NCI-H2081 treated with DMSO at 0.1 percent for 48 hours (cell line): ENCODE data around the gene HS3ST3B1.

Source experiments
- DNase-seq: peaks from one replicate; lab custom pipeline; 2025; lab: John Stamatoyannopoulos, UW

Gene HS3ST3B1

DNA sequence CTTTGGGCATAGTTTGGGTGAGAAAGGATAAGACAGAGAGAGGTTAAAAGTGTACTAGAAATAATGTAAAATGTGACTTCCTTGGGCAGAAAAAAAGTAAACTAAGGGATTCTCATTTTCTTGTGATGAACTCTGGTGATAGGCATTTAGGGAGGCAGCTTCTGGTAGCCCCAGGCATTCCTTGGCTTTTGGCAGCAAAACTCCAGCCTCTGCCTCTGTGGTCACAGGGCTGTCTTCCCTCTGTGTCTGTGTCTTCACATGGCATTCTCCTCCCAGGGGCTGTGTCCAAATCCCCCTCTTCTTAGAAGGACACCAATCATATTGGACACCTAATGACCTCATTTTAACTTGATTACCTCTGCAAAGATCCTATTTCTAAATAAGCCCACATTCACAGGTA lies 54.7 kb downstream of the HS3ST3B1 start:
- DNase-seq, result no peak

DNA sequence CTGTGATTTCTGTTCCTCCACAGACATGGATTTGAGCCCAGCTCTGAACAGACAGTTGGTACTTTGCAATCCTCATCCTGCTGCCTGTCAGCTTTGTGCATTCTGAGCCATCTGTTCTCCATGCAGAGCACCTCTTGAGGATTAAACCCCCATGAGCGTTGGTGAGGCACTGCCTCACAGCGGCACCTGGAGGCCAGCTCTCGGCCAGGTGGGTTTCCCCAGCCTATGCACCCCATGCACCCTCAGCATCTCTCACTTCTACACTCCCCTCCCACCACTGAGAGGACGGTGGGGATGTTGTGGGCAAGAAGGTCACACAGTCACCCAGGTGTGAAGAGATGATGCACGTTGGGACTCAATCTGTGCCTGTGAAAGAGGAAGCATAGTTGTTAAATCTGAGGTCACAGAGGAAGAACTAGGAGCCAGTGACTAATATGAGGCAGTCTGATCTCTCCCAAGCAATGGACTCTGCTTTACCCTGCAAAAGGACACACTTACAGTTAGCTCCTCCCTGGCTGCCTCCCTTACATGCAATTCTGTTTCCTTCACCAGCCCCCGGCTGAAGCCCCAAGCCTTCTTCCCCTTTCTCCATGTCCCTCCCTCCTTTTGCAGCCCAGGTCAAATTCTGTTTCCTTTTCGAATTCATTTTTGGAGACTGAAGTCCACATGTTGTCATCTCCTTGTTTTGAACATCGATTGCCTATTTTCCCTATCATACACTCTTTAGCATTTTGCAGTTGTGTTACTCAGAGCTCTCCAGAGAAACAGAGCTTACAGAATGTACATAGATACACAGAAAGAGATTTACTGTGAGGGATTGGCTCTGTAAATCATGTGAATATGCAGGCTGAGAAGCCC lies 58.5 kb downstream of the HS3ST3B1 start:
- DNase-seq, result no peak

DNA sequence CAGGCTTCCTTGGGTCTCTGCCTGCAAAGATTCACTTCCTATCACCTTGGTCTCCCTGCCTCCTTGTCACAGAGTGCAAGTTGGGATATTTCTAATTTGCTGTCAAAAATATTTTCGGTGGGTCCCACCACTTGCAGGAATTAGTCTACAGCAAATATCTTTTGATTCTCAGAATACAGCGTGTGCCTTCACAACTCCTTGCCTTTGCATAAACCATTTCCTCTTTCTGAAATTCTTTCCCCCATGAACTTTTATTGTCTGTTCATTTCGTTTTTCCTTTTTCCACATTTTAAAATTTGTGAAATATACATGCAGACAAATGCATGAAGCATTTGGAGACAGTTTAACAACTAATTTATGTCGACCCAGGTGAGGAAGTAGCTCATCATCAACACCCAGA lies 60.0 kb downstream of the HS3ST3B1 start:
- DNase-seq, result no peak

DNA sequence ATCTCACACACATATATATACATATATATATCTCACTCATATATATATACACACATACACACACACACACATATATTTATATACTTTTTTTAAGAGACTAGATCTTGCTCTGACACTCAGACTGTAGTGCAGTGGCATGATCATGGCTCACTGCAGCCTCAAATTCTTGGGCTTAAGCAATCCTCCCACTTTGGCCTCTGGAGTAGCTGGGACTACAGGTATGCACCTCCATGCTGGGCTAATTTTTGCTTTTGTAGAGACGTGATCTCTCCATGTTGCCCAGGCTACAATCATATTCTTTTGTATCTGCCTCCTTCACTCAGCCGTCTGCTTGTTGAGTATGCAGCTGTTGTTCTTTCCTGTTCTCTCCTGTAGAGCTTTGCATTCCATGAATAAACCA lies 60.6 kb downstream of the HS3ST3B1 start:
- DNase-seq, result no peak

DNA sequence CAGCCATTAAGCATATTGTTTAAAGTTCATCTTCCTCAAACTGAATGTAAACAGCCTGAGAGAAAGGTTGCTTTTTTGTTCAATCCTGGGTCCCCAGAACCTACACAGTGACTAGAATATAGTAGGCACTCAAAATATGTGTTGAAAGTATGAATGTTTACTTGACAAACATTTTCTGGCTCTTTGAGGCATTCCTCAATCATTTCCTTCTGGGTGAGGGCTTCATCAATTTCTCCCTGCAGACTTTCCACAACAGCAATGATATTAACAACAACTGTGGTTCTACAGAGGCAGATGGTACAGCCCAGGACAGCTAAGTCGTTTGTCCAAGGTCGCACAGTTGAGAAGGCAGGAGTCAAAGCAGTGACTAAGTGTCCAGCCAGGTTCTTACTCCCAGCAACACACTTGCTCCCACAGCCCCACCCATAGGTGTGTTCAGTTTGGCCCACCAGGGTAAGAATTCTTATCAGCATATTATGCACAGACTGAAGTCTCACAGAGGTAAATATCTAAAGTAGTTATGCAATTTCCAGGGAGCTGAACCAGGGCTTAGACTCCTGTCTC lies 61.1 kb downstream of the HS3ST3B1 start:
- DNase-seq, result no peak

DNA sequence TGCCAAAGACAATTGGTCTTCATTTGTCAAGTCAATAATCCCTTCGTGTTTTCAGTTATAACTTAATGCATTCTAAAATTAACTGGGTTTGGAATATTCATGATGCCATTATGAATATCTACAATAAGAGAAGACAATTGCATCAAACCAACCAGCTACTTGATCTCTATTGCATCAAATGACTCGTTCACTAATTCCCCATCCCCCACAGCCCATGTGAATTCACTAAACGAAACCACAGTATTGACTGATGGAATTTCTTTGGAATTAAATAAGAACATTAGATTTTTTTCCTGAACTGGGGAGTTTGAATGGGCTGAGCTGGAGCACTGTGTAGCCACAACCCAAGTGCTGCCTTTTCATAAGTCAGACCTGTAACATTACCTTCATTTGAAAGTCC lies 65.3 kb downstream of the HS3ST3B1 start:
- no peak for DNase-seq

DNA sequence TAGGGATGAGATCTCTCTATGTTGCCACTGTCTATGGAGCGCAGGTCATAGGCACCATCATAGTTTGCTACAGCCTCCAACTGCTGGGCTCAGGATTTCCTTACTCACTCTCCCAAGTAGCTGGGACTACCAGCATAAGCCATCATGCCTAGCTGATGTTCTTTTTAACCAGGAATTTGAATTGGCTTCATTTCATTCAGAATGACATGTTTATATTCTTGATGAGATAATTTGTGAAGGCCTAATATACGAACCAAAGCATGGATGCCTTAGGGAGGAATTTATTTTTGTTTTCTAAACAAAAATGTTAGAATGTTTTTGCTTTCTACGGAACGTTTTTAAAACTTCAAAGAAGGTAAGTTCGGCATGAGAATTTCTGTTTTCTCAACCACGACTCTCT lies 71.6 kb downstream of the HS3ST3B1 start:
- DNase-seq, result no peak

DNA sequence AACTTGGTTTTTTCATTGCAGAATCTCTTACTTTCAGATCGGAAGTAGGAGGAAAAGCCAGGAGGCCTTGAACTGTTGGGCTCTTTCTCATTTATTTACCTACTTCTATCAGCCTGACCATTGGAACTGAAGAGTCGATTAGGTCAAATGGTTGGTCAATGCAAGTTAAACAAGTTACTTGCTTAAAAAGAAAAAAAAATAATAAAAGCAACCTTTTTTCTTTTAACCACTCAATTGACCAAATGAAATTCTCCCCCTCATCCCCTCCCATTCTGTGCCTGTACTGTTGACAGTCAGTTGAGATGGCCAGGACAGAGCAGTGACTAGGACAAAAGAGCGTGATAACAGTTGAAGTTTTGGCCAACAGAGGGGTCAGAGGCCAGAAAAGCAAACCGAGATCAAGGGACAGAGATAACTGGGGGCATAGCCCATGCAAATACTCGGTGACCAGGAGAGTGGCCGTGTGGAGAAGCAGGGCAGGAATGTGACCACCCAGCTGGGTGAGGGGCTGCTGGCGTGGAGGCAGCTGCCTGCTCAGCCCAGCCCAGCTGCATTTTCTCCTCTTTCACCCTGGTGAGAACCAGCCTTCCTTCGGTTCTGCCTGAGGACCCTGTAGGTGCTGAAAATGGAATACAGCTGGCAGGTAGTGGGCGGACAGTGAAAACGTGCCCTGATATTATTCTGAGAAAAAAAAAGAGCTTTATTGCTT lies 72.2 kb downstream of the HS3ST3B1 start:
- no peak for DNase-seq

DNA sequence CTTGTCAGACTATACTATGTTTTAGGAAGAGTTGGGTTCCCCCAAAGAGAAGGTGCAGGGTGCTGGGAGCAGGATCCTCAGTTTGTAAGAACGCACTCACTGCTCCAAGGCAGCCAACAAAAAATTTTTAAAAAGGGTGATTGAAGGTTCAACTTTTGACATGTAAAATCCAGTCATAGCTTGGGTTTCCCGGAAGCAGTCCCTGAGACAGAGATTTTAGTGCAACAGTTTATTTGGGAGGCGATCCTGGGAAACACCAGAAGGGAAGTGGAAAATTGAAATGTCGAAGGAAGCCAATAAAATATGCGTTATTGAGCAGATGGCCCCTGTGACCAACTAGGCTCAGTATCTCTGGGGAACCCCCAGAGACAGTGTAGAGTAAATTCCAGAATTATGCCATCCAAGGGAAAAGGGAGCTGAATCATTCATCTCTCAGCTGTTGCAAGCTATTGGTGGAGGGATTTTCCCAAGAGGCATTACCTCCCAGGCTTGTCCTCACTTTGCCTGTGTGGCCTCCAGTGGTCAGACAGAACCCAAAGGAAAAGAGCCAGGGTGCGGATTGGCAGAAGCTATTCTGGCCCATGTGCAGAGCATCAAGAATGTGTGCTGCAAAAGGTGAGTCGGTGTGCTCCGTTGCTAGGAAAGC lies 72.9 kb downstream of the HS3ST3B1 start:
- no peak for DNase-seq

DNA sequence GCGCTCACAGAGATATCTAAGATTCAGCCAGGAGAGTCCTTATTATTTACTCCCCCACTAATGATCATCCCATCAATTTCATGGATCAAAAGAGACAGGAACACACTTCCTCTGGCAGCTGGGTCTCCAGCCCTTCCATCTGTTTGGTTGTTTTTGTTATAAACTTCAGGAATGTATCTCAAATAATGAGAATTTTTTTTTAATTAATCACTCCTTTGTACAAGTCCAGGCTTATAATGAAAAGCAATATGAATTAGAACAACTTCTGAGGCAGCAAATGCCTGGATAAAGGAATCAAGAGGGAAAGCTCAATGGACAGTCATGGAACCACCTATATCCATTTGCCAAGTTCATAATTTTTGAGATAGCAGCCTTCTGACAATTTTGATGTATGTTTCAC lies 73.4 kb downstream of the HS3ST3B1 start:
- DNase-seq, result no peak

DNA sequence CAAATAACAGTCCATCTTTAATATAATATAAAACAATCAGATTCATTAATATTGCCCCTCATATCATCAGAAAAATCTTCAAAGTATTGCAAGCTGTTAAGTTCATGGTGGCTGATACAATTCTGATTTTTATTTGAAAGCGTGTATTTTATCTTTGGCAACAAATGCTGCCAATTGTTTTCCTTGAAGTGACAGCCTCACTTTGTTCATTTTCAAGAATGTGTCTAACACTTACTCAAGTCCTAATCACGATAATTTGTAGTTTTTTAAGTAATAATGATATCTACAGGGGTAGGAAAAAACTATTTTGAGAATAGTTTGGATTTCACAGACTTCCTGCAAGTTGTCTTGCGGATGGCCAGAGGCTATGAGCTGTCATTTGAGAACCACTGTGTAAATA lies 75.8 kb downstream of the HS3ST3B1 start:
- no peak for DNase-seq

DNA sequence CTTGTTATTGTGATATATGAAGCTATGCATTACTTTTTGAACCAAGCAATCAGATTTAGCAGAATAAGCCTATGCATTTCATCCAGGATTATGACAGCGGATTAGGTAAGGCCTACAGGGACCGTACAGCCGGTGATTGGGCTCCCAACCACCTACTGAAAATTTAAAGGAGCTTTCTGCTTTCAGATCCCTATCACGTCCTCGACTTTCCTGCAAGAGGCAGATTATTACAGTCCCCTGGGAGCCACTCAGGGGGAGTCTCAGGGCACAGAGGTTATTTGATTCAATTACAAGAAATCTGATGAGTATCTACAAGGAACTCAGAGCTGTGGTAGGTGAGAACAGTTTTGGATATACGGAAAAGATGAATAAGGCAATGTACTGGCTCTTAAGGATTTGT lies 80.7 kb downstream of the HS3ST3B1 start:
- DNase-seq, result no peak

DNA sequence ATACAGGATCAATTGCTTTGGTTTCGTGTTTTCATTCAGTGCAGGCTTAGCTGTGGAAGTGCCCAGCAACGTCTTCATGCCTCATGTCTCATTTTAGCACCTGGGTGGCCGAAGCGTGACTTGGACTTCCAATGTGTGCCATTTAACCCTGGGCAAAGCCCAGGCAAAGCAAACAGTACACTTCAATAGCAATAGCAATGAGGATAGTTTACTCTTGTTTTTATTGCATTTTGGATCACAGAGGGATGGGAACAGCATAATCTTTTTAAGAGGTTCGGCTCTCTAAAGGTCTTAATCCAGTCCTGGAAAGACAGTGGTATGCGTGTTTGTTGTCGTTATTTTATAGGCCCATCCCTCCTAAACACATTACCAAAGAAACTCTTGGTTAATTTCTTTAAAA lies 86.2 kb downstream of the HS3ST3B1 start:
- no peak for DNase-seq

DNA sequence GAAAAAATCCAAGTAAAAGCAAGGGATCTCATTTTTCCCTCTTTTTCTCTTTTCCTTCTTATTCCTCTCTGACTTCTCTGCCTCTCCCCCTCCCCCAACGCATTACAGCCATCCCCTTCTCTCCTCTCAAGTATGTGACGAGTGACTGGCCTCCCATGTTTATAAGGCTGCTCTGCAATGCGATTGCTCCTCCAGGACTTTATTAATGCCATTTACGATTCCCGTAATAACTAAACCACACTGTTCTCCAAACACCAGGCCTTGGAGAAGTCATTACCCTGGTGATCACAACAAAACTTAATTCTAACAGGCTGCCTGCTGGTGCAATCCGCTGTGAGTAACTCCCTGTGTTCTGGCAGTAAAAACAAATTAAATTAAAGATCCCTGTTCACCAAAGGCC lies 88.8 kb downstream of the HS3ST3B1 start:
- DNase-seq, result no peak

DNA sequence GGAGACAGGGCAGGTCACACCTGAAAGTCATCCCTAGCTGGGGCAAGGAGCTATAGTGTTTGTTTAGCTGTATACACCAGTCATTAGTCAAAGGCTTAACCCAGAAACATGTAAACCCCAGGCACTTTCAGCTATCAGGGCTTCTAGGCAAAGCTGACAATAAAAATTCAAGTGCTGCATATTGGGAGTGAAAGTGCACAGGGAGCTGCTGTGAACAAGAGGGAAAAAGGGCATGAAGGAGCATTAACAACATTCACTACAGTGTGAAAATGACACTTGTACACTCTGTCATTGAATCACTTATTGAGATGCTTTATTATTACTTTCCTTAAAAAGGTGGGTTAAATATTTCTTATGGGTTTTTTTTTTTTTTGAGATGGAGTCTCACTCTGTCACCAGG lies 92.8 kb downstream of the HS3ST3B1 start:
- DNase-seq, result no peak

DNA sequence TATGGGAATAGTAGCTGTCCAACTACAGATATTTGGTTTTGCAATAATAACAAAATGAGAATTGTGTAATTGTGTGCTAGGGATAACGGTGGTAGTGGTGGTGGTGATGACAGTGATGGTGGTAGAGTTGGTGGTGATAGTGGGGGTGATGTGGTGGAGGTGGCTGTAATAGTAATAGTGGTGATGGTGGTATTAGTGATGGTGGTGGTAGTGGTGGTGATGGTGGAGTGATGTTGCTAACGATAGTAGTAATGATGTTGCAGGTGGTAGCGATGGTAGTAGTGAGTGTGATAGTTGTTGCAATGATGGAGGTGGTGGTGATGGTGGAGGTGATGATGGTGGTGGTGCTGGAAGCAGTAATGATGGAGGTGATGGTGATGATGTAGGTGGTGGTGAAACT lies 94.4 kb downstream of the HS3ST3B1 start:
- DNase-seq, result no peak

DNA sequence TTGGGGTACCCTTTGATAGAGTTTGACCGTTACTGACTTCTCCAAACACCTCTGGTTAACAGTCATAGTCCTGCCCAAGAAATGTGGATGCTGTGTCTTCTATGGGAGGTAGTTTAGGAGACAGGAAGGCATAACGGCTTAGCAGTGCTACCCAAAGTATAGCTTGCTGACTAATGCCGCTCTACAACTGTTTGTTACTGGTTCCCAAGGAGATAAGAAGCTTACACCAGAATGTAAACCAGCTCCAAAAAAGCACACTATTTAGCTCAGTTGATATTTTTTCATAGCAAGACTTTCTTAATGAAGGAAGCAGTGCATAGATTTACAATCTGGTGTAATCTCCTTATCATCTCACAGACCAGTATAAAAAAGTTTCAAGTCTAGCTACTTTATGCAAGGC lies 95.7 kb downstream of the HS3ST3B1 start:
- DNase-seq, result no peak

DNA sequence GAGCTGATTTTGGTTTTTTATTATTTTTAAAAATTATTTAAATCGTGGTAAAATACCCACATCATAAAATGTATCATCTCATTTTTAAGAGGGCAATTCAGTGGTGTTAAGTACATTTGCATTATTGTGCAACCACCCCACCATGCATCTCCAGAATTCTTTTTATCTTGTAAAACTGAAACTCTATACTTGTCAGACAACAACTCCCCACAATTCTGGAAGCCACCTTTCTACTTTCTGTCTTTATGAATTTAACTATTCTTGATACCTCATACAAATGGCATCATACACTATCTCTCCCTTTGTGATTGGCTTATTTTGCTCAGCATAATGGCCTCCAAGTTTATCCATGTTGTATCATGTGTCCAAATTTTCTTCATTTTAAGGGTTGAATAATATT lies 97.9 kb downstream of the HS3ST3B1 start:
- no peak for DNase-seq
